ENCODE measurements around the gene DAB2.
"Not testable (repeated sequence)": the region's sequence is repeated elsewhere in the genome, so short reads cannot be mapped to it uniquely, and the experiment has no call there.

The DAB2 gene

DNA sequence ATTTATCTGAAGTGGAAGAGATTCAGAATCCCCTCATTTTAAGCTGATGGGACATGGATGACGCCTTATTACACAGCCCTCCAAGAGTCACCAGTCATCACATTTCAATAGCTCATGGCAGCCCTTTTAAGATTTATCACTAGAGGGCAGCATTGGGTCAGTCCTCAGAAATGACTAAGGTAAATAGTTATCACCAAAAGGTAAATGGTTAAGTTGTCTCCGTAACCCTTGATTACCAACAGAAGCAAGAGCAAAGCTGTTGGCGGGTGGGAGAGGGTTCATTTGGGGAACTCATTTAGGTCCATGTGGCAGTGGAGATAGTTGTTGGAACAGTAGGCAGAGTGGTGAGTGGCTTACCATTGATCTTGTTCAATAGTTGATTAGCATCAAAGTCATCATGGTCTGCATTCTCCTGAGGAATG is 48.5 kb downstream of the DAB2 start:
- DNase-seq: peak; percentile 48 to 87

DNA sequence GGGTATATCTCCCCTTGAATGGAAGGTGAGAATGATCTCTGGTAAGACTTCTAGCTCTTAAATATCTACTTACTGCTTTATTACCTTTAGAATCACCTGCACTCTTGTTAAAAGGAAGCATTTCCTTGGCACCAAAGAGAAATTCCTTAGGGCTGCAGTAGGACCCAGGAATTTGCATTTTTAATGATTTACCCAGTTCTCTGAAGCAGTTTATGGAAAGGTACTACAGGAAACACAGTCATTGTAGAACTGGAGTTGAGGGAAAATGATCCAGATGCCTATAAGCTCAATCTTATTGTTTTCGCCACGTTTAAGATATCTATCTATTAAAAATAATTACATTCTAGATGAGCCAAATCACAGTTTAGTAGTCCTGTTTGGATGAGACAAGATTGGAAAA is 51.0 kb downstream of the DAB2 start:
- DNase-seq: no peak

DNA sequence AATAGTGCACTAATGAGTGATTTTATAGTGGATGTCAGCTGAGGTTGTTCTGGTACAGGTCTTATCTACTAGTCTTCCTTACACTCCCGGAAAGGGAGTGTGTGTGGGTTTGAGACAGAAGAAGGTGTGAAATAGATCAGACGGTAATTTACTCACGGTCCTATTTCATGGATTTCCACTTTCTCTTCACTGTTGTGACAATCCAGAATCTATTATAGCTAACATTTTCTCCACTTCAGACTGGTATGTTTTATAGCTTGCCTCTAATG is 53.5 kb downstream of the DAB2 start:
- no peak for DNase-seq

DNA sequence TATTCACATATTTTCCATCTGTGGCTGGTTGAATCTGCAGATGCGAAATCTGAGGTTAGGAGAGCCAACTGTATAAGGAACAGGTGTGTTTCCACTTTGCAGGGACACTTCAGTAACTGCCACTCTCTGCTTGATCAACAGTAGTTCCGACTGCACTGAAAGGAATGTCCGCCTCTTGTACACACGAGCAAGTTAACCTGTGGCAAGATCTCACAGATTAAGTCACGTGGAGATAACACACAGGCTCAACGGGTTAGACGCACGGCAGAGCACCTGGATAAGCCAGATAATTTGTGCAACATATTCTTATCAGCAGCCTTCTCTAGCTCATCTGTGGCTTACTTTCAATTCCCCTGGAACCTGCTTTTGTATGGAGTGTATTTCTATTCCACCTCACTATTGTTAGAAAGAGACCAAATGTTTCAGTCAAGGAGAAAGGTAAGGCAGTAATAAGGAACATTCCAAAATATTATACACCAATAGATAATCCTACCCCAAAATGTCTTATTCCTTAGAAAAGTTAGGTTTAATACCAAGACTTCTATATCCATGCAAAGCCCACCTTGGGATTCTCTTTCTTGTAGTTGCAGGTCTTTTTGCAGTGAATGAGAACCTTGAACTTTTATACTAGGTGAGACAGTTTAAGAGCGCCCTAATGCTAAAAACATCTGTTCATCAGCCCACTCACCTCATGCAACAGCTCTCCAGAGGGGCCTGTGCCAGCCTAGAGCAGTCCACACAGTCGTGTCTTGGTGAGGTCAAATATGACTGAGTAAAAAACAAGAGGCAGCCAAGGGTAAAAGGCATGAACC is 54.0 kb downstream of the DAB2 start:
- no peak for DNase-seq

DNA sequence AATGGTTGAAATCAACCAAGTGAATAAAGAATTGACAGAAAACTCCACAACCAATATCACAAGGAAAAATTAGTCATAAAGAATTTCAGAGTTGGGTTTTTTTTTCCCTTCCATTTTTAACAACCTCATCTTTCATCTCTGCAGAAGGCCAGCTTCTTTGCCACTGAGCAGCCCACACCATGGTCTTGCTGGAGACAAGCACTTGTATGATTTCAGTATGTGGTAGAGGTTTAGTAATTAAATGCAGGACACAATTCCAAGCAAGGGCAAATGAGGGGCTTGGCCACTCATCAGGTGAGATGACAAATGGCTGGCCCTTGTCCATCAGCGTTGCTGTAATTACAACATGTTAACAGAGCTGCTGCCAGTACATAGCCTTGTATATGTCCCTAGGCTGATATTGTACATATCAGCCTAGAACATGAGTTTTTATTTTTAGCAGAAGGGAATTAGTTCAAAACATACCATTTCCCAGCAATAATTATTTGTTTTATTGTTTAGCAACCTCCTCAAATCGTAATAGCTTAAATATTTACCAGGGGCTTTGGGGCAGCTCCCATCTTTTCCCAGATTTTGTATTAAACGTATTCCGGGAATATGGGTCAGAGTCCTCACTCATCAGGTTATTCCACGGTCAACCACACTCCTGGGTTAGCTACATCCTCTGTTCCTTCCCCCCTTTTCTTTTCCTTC is 55.5 kb downstream of the DAB2 start:
- no peak for DNase-seq

DNA sequence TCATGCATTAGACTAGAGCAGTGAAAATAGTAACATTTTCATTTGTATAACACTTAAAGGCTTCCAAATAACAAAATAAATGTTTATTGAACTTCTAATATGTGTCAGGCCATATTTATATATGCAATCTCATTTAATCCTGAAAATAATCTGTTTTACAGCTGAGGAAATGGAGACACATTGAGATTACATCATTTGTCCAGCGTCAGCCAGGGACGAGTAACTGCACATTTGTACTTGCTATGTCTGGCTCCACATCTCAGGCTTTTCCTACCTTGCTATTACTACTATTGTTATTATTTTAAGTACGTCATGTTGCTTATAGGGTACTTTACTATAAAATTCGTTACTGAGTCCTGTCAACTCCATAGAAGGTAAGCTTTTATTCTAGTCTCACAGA is 56.7 kb downstream of the DAB2 start:
- DNase-seq: no peak

DNA sequence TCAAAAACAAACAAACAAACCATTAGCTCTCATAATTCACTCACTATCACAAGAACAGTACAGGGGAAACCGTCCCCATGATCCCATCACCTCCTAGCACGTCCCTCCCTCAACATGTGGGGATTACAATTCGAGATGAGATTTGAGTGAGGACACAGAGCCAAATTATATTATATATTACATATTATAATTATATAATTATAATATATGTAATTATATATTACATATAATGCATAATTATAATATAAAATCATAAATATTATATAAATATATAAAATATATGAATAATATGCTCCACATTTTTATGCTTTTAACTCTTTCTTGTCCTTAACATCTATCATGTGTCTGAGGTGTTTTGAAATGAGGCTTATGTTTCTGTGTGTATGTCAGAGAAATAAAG is 57.1 kb downstream of the DAB2 start:
- DNase-seq: no peak

DNA sequence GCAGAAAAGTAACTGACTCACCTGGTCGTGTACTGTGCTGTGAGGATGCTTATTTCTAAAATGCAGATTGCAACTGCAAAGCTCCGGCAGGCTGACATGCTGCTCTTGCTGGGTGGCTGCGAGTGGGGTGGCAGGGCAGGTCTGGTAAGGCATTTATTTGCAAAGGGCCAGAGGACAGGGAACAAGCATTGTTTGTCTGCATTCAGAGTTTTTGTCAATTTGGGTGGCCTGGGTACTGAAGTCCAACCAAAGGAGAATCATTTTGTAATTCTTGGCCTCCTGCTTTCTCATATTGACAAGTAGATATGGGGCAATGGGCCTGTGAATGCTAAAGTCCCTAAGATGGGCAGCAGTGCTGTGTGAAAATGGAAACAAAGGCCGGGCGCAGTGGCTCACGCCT is 60.4 kb downstream of the DAB2 start, which contains the start of gene C9:
Gene C9 (minus strand): TSS at position 129 of the 400 bp plus-strand sequence. CDS start 31 bp downstream, at position 98.
- no peak for DNase-seq

DNA sequence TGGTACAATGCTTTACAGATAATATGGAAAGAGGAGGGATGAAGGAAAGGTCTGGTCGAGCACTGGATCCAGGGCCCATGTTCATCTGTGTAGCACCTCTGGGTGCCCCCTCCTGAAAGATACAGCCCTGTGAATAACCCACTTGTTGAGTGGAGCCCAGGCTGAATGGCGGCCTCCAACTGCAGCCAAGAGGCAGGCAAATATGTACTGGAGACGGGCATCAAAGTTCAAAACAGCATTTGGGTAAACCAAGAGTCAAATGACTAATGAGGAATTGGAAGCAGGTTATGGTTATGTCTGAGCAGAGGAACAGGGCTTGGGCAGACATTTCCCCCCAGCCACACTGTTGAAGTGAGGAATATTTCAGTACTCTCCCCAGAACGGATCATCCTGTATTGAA is 61.6 kb downstream of the DAB2 start:
- DNase-seq: no peak

DNA sequence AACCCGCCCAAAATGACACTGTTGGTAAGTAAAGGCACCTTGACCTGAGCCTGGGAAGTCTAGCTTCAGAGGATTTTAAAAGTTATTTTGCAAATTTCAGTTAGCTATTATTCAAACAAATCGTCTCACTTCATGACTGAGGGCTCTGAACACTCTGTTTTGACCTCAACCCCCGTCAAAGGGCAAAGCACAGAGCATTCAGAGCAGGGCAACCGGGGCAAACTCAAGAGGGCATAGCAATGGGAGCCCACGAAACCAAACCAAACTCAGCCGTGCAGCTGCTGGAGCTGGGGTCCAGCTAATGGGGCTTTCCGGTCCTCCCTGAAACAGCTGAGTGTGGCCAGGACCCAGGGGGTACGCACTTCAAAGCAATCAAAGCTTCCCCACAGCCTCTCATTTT is 62.1 kb downstream of the DAB2 start:
- no peak for DNase-seq

DNA sequence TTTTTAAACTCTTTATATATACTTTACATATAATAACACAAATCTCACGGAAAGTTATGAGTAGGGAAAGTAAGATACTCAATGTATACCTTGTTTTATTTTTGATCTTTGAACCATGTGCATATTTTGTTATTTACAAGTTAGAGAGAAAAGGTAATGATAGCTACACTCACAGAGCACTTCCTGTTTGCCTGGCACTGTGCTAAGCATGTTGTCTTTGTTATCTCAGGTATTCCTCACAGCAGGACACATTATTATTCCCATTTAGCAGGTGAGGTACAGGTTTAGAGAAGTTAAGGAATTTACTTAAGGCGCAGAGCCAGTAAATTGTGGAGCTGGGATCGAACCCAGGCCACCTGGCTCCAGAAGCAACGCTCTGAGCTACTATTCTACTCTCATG is 63.5 kb downstream of the DAB2 start:
- no peak for DNase-seq

DNA sequence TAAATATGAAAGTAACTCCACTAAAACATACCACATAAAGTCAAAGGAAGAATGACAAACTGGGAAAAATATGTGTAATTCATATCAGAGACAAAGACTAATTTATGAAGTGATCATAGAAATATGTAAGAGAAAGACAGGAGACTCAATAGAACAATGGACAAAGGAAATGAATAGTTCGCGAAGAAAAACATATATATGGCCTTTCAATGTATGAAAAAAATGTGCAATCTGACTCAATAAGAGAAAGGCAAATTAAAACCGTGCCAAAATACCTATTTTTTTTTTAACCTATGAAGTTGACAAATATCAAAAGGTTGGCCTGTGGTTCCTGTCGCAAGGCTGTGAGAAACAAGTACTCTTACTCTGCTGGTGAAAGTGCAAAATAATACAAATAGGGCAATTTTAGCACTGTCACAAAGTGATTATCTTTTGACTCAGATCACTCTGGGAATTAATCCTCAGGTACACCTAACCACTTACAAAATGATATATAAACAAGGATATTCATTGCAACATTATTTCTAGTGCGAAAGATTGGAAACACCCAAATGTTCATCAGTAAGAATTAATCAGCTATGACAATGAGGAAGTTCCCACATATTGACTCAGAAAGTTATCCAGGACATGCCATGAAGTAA is 64.2 kb downstream of the DAB2 start:
- DNase-seq: no peak

DNA sequence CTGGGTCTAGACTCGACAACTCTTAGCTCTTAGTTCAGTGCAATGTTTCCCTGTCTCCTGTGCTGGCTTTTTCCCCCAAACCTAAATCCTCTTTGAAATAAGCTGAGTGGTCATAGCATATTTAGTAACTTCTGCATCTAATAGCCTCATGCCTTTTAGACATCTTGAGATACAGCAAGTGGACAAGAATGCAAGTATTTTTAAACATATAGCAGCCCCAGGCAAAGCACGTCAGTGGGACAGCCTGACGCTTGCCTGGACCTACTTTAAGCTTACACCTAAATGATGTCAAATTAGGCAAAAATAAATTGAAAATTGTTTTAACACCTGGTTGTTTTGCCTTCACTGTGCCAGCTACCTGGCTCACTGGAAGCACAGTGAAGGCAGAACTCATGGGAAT is 68.5 kb downstream of the DAB2 start:
- no peak for DNase-seq

DNA sequence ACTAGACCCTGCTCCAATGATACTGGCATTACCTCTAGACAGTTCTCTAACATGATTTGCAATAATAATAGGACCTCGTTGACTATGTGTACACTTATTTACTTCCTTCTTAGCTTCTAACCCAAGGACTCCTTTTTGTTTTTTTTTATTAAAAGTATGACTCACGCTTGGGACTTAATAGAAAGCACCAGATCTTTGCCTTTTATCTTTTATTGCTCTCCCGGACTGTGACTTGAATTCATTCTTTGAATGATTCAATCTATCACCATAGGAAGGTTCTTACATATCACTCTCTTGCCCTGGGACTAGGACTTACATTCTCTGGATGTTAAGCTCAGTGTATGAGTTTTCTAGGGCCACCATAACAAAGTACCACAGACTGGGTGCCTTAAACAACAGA is 69.5 kb downstream of the DAB2 start:
- DNase-seq: no peak

DNA sequence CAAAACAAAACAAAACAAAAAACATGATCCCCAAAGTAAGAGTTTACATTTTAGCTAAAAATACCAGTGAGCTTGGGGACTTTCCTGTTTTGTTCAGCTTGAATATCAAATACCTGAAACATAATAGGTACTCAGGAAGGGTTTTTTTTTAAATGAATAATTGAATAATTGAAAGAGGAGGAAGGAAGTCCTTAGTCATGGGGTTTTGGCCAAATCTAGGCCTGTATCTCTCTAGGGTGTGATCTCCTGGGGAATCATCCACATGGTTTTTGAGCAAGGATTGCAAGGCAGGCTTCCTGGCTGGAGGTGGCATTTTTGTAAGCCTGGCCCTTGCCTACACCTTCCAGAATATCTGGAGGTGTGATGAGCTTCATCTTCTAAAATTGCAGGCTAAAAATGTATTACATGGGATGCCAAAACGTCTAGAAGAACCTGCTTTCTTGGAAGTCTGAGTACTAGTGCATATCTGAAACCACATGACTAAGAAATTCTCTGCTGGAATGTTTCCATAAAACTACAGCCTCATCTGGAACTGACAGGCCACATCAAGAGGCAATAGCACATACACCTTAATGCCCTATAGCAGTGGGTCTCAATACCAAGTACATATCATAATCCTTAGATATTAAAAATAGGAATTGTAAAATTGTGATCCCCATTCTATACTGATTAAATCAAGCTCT is 70.9 kb downstream of the DAB2 start:
- DNase-seq: no peak

DNA sequence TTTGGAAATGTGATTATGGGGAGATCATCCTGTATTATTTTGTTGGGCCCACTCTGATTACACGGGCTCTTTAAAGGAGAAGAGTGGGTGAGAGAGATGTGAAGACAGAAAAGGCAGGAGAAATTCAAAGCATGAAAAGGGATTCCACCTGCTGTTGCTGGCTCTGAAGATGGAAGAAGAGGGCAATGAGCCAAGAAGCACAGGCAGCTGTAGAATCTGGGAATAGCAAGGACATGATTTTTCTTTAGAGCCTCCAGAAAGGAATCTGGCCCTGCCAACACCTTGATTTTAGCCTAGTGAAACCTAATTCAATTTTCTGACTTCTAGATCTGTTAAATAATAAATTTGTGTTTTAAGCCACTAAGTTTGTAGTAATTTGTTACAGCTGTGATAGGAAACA is 71.8 kb downstream of the DAB2 start:
- peak in 1 of 2 experiments; percentile 21 for DNase-seq

DNA sequence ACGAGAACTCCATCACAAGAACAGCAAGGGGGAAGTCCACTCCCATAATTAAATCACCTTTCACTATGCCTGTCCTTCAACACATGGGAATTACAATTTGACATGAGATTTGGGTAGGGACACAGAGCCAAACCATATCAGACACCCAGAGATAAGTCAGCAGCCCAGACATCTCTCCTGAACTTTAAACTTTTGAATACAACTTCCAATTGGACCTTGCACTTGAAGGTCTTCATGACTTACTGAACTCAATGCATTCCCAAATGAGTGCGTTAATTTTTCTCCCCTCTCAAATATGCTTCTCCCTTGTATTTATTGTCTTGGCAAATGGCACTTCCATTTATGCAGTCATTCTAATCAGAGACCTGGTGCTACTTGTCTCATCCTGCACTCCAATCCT is 72.6 kb downstream of the DAB2 start:
- no peak for DNase-seq

DNA sequence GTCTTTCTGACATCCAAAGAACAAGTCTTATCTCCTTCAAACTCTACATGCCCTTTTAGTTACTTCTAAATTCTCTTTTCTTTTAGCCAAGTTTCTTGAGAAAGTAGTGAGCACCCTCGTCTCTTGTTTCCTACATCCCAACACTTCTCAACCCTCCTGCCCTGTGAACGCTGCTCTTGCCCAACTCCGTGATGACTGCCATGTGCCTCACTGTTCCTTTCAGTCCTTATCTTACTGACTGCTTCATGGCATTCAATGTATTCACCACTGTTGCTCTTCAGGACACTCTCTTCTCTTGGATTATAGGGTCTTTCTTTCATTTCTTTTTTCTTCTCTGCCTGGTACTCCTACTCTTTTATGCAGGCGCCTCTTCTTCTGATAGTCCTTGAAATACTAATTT is 75.3 kb downstream of the DAB2 start:
- DNase-seq: no peak

DNA sequence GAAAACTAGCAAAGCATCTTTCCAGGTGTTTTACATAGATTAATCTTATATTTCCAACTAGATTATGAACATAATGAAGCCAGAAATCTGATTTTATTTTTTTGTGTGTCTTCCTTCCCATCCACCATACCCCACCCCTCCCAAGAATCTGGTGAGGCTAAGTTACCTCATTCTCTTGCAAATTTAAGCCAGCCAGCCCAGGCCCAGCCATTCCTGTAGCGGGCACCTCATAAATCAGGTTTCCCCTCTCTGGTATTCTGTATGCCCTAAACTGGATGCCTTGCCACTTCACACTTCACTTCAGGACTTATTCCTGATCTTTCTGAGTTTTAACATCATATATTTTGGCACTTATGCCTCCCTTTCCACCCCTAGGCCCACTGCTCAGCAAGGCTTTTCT is 82.3 kb downstream of the DAB2 start:
- no peak for DNase-seq

DNA sequence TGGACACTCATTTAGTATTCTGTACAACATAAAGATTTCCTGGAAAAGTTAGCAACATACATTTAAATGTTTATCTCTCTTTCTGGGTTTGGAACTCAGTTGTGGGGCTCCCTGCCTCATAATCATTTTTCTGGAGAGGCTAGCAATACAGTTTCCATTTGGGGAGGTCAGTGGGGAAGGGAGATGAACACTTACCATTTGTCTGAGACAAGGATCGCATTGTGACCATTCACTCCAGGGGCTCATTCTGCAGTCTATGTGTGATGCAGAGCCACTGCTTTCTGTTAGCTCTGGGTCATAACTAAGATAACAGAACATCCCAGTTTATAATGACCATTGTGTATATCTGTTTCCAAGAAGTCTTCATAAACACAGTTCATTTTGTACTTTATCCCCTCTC is 82.9 kb downstream of the DAB2 start:
- no peak for DNase-seq

DNA sequence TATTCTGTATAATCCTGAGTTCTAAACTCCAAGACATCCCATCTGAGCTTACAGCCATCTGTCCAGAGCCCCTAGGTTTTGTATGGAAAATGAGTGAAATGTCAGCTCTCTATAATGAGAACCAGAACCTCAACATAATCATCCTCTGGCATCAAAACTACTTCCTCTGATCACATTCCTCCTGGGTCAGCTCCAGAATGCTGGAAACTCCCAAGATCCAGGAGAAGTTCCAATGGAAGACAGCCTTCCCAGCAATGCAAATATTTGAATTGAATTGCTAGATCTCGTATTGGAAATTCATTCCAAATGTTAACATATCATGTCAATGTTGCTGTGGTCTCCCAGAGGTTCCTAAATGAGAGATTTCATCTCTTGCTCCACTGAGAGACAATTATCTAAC is 84.3 kb downstream of the DAB2 start:
- DNase-seq: no peak

DNA sequence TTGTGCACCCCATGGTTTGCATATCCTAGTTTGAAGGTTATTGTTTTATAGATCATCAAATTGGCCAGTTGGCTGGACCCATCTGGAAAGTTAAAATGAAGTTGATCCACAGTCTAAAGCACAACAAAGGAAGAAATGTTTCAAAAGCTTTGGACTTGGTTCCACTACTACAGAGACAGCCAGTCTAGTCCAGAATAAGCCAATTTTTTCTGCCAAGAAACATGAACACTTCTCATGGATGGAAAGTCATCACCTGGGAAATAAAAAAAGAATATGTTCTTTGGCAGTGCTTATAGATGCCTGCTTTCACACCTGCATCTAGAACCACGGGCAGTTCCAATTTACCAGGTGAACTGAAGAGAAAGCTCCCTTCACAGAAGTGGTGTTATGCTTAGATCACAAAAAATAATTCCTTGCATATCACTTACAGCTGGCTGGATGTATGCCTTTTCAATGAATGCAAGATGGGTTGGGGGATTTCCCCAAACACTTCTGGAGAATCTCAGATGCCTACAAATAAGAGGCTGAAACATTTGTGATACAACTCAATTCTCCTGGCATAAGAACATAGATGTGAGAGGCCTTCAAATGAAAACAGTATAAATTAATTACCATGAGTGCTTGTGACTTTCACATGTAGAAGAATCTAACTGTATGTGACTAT is 87.4 kb downstream of the DAB2 start:
- no peak for DNase-seq

DNA sequence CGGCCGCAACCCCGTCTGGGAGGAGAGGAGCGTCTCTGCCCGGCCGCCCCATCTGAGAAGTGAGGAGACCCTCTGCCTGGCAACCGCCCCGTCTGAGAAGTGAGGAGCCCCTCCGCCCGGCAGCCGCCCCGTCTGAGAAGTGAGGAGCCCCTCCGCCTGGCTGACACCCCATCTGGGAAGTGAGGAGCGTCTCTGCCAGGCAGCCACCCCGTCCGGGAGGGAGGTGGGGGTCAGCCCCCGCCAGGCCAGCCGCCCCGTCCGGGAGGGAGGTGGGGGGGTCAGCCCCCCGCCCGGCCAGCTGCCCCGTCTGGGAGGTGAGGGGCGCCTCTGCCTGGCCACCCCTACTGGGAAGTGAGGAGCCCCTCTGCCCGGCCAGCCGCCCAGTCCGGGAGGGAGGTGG is 90.5 kb downstream of the DAB2 start:
- DNase-seq: not testable (repeated sequence)
